Hematopoietic multipotent progenitor cell treated with erythropoietin and hydrocortisone succinate and interleukin-3 and kit ligand, for 8 days (in vitro differentiated cells): ENCODE results near the gene SLCO1A2.
"Not testable (repeated sequence)": the region's sequence is repeated elsewhere in the genome, so short reads cannot be mapped to it uniquely, and the experiment has no call there.

ENCODE experiments used
- DNase-seq: peaks from one replicate; pipeline ENCODE4 v3.0.0-alpha.2; 2015

Gene SLCO1A2, protein sequence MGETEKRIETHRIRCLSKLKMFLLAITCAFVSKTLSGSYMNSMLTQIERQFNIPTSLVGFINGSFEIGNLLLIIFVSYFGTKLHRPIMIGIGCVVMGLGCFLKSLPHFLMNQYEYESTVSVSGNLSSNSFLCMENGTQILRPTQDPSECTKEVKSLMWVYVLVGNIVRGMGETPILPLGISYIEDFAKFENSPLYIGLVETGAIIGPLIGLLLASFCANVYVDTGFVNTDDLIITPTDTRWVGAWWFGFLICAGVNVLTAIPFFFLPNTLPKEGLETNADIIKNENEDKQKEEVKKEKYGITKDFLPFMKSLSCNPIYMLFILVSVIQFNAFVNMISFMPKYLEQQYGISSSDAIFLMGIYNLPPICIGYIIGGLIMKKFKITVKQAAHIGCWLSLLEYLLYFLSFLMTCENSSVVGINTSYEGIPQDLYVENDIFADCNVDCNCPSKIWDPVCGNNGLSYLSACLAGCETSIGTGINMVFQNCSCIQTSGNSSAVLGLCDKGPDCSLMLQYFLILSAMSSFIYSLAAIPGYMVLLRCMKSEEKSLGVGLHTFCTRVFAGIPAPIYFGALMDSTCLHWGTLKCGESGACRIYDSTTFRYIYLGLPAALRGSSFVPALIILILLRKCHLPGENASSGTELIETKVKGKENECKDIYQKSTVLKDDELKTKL

GRCh38 chr12:21334771-21335325 is at the start of gene SLCO1A2:
Gene SLCO1A2, minus strand, starts transcription at chr12:21334917. Its CDS starts 270 bp downstream, at chr12:21334647.
- no peak for DNase-seq

GRCh38 chr12:21384261-21384660 is 49.5 kb upstream of the SLCO1A2 start:
- DNase-seq, result no peak

- DNase-seq, result not testable (repeated sequence)
Observed at GRCh38 chr12:21381320-21381719, 46.6 kb upstream of the SLCO1A2 start.

DNA sequence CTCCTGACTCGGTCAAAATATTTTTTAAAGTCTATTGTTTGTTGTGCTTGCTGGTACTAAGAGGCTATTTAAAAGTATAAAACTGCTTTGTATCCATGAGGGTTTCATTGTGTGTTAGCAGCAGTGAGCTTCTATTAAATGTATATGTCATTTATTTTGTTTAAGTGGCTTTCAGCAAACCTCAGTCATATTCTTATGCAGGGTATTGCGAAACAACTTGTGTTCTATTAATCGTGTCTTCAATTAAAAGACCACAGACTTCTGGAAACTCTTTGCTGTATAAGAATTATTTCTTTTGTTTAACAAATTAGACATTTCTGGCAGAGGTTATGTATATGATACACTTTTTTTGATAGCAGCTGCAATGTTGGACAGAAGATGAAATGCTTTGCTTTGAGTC is 44.5 kb upstream of the SLCO1A2 start:
- DNase-seq, result no peak

- no peak for DNase-seq
Observed at GRCh38 chr12:21372602-21373001, 37.9 kb upstream of the SLCO1A2 start, which contains the start of gene IAPP. Gene IAPP, plus strand, starts transcription at chr12:21372902. Its CDS starts 450 bp downstream, at chr12:21373352.

GRCh38 chr12:21370845-21371449 is 36.2 kb upstream of the SLCO1A2 start:
- DNase-seq, result no peak

- no peak for DNase-seq
Observed at GRCh38 chr12:21369141-21369980, 34.6 kb upstream of the SLCO1A2 start.

DNA sequence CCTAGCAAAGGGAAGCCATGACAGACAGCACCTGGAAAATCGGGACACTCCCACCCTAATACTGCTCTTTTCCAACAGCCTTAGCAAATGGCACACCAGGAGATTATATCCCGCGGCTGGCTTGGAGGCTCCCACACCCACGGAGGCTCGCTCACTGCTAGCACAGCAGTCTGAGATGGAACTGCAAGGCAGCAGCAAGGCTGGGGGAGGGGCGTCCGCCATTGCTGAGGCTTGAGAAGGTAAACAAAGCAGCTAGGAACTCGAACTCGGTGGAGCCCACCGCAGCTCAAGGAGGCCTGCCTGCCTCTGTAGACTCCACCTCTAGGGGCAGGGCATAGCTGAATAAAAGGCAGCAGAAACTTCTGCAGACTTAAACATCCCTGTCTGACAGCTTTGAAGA is 25.9 kb upstream of the SLCO1A2 start:
- DNase-seq, result not testable (repeated sequence)

GRCh38 chr12:21354641-21355040 is 19.9 kb upstream of the SLCO1A2 start:
- no peak for DNase-seq

DNA sequence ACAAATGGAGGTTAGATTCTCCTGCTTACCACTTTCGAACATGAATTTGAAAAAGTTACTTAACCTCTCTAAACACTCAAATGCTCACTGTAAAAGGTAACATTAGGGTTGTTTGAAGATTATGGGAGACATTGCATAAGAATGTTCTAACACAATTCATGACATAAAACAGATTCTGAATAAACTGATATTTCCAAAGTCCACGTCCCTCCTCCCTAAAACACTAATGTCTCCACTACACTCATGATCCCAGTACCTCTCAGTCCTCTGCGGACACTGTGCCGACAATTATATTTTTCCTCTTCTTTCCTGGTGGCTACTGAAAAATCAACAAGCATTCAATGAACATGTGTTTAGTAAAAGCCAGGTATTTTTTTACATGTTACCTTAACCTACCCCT is 19.2 kb upstream of the SLCO1A2 start:
- no peak for DNase-seq

- DNase-seq, result no peak
Observed at GRCh38 chr12:21353487-21353886, 18.8 kb upstream of the SLCO1A2 start.

GRCh38 chr12:21350975-21351374 is 16.3 kb upstream of the SLCO1A2 start:
- DNase-seq, result no peak

DNA sequence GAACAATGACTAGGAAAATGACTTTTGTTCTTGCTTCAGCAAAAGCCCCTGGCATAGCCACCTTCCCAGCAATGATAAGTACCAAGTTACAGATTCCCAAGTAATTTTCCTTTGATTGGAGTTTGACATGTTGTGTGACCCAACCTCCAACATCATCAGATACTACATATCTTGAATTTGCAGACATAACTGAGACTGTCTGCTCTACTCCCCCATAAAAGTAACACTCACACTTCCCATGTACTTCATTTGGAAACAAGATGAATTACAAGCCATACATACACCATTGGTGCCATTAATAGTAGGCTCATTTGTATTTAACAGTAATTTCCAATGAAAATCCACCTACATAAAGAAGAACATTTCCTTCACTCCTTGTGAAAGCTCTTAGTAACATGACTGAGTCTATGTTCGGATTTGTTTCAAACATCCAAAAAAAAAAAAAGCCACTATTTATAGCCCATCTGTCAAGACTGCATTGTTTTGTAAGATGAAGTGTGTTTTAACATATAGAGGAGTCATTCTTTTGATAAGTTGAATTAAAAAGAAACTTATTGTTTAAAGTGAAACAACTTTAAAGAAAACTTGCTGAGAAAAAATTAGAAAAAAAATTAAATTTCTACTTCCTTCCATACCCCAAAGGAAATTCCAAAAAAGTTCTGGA is 12.0 kb upstream of the SLCO1A2 start:
- DNase-seq, result no peak

- DNase-seq, result no peak
Observed at GRCh38 chr12:21343636-21344035, 8.9 kb upstream of the SLCO1A2 start.

DNA sequence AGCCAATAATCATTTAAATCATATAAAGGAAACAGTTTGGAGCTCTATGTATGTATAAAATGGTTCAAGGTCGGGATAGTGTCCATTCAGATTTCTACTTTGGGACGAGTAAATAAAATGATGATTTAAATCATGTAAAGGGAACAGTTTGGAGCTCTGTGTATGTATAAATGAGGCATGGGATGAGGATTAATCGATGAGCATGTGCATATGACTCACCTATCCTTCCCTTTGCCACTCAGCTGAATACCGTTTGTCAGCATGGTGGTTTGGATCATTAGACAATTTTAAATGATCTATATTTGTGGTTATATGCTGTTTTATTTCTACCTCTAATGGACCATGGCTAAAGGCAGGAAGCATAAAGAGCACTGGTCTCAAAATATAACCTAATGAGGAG is 7.1 kb upstream of the SLCO1A2 start:
- DNase-seq, result no peak

GRCh38 chr12:21340403-21340802 is 5.7 kb upstream of the SLCO1A2 start:
- no peak for DNase-seq

DNA sequence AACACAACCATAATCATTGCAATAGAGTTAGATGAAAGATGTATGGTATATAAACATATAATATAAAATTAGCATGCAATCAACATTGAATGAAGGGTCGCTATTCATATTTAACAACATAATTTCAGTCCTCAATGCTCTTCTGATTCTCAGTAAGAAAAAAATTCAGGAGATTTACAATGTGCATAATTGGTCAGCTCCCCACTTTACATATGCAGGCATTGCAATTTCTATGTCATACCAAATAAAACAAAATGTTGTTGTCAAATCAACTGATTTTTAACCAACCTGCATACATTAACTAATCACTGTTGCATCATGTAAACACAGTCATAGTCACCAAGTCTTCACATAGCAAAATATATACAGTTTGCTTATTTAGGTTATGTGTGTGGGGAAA is 5.2 kb upstream of the SLCO1A2 start:
- DNase-seq, result no peak

- DNase-seq, result no peak
Observed at GRCh38 chr12:21337959-21338744, 3.4 kb upstream of the SLCO1A2 start.

DNA sequence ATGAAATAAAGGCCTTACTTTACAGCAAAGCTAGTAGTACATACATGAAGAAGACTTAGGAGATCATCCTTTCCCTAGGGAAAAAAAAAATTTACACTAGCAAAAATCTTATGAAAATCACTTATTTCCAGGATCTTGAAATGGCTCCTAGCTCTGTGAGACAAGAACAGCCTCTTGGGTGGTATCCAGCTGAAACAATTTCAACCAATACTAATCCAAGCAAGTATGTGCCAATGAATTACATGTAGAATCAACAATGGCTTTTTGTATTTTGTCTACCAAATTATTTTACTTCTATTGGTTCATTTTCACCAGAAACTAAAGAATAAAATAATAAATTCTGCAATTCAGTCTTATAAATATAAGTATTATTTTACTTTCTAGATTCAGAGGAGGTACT is 2.7 kb upstream of the SLCO1A2 start:
- no peak for DNase-seq

DNA sequence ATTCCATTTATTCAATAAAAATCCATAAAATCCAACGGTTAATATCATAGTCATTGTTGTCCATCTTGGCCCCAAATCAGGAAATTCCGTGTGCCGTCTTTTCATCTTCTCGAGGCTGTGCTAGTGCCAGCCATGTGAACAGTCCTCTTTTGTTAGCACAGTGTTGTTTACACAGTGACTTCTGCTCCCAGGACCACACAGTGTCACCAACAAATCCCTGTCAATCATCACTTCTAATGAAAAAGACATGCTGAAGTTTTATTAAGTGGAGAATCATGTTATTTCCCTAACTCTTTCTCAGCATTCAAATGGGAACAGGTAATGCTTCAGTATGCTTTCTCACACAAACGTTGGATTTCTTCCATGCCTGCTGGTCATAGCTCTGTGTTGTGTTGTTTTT is 1.9 kb upstream of the SLCO1A2 start:
- no peak for DNase-seq

GRCh38 chr12:21330682-21331253 is 3.9 kb downstream of the SLCO1A2 start:
- no peak for DNase-seq
